CD4-positive, alpha-beta T cell treated with Interleukin-6 for 4 hours (primary cell): ENCODE results near the gene PALB2.
"Not testable (repeated sequence)": the region's sequence is repeated elsewhere in the genome, so short reads cannot be mapped to it uniquely, and the experiment has no call there.

ENCODE experiments used
- DNase-seq: peaks from one replicate; pipeline ENCODE4 v3.0.0-alpha.2; 2020; ENCODE audit warnings: mixed read lengths

Gene PALB2

DNA sequence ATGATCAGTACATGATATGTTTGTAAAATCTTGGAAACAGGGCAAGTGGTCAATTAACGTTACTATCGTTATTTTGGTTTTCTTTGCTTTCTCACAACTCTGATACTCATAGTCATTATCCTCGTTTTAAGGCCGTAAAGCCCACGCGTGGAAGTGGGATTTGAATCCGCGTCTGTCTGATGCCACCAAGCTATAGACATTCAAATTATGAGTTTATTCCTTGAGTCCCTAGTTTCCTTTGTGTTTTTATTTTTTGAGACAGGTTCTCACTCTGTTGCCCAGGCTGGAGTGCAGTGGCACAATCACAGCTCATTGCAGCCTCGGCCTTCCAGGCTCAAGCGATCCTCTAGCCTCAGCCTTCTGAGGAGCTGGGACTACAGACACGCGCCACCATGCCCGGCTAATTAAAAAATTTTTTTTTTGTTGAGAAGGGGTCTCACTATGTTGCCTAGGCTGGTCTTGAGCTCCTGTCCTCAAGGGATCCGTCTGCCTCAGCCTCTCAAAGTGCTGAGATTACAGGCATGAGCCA, 1.2 kb upstream of the PALB2 start:
- no peak for DNase-seq

DNA sequence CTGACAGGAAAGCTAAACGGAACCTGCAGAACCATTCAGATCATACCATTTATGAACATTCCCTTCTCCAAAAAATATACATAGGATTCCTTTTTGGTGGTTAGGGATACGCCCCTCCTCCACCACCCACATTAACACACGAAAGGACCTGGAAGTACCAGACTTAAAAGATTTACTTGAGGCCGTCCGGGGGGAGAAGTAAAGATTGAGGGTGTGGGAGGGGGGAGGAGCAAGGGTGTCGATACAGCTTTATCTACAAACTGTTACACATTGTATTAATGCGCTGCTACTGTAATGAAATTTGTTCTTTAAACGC, 537 bp downstream of the PALB2 start:
- peak; percentile 2 for DNase-seq

DNA sequence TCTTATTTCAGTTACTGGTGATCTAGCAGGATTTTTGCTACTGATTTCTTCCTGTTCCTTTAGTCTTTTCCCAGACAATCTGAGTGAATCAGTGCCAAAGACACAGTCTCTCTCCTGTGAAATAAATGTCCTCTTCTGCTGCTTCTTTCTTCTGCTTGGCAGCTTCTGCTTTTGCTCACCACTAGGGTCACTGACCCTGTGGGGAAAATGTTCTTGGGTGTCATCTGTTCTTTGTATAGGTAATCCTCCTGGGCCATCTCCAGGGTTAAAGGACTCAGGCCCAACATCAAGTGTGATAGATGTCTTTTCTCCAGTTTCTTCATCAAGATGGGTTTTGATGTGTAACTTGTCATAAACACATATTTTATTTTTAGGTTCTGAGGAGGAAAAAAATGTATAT, 5.2 kb downstream of the PALB2 start:
- no peak for DNase-seq

DNA sequence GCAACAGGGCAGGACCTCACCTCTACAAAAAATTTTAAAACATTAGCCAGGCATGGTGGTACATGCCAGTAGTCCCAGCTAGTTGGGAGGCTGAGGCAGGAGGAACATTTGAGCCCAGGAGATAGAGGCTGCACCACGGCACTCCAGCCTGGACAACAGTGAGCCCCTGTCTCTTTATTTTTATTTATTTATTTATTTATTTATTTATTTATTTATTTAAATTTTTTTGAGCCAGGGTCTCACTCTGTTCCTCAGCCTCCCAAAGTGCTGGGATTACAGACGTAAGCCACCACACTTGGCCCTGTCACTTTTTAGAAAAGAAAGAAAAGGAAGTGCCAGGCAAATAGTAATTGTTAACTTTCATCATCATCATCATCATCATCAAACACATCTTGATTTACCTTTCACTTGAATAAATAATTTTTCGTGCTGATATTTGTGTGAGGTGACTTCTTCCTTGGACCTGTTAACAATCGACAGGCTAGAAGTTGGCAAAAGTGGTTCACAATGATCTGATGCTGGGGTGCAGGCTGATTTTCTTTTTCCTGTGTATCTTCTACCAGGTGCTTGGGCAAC, 6.6 kb downstream of the PALB2 start:
- DNase-seq, result no peak

DNA sequence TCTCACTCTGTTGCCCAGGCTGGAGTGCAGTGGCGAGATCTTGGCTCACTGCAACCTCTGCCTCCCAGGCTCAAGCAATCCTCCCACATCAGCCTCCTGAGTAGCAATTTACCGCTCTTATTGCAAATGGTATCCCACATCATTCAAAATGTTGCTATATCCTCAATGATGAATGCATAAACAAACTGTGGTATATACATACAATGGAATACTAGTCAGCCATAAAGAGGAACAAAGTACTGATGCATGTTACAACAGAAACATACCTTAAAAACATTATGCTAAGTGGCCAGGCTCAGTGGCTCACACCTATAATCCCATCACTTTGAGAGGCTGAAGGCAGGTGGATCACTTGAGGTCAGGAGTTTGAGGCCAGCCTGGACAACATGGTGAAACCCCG, 9.2 kb downstream of the PALB2 start:
- not testable (repeated sequence) for DNase-seq

DNA sequence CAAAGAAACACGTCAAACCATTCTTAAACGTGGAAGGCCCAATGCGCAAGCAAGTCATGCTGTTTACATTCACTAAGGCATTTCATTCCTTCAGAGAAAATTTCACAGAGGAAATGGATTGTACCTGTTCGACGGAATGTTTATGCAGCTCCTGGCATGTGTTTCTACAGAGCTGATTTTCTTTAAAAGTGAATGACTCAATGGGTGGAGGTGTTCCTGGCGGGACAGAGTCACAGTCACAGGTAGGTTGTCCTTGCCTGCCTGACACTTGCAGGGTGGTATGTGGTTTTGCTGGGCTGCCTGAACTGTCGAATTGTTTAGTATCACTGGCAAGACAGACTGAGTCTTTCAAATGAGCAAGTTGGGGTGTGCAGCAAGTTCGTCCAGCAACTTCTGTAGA, 11.6 kb downstream of the PALB2 start:
- no peak for DNase-seq

DNA sequence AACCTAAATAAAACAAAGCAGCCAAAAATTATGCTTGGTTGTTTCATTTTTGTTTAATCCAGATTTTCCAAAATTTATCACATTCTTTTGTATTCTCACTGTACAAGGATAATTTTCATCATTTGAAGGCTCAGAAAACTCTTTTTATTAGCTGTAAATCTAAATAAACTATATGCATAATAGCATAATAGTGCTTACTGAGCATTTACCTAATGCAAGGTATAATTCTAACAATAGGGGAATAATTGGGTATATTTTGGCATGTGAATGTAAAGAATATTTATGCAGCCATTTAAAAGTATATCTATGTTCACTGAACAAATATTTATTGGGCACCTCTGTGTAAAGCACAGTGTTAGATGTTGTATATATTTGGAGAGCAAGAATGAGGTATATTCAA, 17.0 kb downstream of the PALB2 start:
- no peak for DNase-seq

DNA sequence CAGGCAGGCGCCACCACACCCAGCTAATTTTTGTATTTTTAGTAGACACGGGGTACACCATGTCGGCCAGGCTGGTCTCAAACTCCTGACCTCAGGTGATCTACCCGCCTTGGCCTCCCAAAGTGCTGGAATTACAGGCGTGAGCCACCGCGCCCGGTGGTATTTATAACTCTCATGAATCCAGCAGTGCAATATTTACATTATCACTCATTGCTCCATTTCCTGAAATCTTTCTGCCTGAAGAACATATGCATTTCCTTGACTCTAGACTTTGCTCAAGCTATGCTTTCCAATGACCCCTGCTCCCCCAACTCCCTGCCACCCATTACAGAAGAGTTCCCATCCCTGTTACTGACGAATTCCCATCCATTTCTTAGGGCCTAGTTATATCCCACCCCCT, 25.3 kb downstream of the PALB2 start:
- no peak for DNase-seq

DNA sequence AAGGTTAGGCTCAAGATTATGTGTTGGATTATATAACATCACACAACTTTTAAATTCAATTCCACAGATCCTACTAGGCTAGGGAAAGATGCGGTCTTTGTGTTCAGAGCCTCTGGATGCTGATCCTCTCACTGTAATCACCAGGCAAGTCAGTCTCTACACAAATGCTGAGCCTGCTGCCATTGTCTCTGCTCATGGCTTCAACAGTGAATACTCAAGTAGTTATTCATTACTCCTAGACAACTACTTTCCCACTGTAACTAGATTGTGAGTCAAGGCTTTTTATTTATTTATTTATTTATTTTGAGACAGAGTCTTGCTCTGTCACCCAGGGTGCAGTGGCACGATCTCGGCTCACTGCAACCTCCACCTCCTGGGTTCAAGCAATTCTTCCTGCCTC, 29.2 kb downstream of the PALB2 start:
- no peak for DNase-seq

DNA sequence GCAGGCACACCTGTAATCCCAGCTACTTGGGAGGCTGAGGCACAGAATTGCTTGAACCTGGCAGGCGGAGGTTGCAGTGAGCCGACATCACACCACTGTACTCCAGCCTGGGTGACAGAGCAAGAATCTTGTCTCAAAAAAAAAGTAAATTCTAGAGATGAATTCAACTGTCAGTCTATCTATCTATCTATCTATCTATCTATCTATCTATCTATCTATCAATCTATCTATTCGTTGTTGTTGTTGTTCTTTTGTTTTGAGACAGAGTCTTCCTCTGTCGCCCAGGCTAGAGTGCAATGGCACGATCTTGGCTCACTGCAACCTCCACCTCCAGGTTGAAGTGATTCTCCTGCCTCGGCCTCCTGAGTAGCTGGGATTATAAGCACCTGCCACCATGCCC, 30.2 kb downstream of the PALB2 start:
- DNase-seq, result not testable (repeated sequence)

DNA sequence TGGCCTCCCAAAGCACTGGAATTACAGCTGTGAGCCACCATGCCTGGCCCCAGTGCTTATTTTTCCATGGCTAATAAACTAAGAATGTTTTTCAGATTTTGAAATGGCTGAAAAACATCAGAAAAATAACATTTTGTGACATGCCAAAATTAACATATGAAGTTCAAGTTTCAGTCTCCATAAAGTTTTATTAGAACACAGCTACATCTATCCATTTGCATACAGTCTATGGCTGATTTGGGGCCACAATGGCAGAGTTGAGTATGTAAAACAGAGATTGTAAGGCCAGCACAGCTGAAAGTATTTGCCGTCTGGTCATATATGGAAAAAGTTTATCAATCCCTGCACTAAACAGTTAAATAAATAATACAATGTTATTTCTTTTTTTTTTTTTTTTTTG, 31.2 kb downstream of the PALB2 start:
- no peak for DNase-seq

DNA sequence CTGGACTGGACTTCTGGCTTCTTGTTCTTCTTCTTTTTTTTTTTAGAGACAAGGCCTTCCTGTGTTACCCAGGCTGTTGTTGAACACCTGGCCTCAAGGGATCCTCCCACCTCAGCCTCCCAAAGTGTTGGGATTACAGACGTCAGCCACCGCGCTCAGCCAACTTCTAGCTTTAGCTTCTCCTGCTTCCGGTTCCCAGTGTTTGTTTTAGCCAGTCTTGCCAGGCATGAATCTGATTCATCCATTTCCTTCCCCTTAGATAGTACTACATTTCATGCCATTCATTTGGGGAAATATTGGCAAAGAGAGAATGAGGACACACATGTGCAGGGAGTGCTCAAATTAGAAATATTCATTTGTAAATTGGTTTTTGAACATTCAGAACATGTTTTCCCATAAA, 32.9 kb downstream of the PALB2 start:
- DNase-seq, result no peak

DNA sequence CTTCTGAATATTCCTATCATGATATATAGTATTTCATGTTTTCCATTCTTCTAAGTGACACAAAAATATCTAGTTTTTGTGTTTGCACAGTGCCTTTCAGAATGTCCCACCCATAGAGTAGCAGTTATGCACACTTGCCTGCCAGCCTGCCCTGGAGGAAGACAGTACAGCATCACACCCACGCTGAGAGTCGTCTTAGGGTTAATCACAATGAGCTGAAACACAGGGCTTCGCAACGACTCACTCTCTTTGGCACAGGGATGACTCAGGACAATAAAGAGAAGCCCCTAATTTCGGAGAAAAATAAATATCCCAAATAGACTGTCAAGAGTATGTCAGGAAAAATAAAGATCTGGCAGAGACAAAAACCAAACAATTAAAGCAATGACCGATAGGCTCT, 33.4 kb downstream of the PALB2 start:
- no peak for DNase-seq

DNA sequence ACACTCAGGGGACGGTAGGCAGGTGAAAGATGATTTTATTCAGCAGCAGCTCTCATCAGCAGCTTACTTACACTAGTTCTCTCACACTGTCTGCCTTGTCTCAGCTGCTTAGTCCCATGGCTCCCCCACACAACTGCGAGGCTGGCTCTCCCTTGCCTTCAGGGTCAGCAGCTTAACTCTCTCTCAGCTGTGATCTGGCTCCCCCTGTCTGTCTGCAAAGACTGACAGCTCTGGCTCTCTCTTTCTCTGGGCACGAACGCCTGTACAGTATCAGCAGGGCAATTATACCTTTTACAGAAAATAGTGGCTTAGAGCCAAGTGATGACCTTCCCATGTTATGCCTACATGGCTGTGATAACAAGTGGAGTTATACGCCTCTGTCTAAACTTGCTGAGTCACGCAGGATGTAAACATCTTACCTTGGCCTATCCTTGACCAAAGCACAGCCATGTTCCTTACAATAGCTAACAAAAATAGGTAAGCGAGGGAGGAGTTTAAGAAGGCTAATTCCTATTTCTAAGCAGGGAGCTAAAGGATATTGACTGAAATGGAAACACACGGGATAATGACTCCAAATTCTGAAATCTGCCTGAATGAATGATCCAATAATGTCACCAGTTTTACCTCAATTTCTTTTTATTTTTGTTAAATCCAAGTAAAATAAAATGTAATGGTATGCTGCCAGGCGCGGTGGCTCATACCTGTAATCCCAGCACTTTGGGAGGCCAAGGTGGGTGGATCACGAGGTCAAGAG, 43.9 kb downstream of the PALB2 start:
- peak; percentile 16 for DNase-seq

DNA sequence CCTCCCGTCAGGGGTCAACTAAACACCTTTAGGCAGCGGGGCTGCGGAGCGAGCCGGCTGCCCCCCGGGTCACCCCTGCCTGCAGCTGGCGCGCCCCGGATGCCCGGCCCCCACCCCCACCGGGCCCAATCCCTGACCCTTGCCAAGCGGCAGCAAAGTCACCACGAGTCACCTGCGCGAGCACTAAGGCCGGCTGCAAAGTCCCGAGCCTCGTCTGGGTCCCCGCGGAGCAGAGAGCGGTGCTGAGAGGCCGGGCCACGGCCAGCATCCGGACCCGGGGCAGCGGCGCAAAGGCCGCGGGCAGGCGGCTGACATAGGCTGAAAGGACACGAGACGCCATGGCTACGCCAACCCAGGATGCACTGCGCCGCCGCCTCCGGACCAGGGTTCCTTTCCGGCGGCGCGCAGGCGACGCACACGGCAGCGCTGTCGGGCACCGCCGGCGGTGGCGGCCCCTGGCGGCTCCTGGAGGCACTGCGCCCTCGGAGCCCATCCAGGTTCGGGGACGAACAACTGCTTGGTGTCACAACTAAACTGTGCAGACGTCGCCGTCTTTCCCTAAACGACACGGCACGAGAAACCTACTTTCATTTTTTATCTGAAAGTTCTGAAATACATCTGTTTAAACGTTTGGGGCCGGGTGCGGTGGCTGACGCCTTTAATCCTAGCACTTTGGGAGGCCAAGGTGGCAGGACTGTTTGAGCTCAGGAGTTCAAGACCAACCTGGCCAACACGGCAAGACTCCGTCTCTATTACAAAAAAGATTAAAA, 45.0 kb downstream of the PALB2 start, which contains the start of gene NDUFAB1:
Gene NDUFAB1, minus strand, starts transcription at position 366 of the 770 bp plus-strand sequence. Its CDS starts 26 bp downstream, at position 340.
- peak; percentile 90 for DNase-seq

DNA sequence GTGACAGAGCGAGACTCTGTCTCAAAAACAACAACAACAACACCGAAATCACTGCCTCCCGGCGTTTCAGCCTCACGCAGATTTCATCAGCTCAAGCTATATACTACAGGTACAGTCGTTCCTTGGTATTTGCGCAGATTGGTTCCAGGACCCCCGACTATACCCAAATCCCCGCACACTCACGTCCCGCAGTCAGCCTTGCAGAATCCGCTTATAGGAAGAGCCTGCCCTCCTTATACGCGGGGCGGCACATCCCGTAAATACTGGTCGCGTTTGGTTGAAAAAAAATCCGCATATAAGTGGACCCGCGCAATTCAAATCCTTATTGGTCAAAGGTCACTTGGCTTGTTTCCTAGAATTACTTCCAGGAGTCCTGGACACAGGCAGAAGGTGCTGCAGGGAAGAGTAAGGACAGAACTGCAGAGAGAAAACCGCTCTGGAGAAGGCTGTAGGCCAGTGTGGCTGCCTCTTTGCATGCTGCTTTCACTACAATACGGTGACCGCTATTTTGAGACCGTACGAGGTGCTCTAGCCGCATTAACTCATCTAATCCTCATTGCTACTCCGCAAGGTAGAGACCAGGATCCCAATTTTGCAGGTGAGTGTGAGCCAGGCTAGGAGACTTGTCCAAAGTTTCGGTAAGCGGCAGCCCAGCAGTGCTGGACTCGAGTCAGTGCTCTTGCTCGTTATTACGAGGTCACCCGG, 45.7 kb downstream of the PALB2 start:
- no peak for DNase-seq

DNA sequence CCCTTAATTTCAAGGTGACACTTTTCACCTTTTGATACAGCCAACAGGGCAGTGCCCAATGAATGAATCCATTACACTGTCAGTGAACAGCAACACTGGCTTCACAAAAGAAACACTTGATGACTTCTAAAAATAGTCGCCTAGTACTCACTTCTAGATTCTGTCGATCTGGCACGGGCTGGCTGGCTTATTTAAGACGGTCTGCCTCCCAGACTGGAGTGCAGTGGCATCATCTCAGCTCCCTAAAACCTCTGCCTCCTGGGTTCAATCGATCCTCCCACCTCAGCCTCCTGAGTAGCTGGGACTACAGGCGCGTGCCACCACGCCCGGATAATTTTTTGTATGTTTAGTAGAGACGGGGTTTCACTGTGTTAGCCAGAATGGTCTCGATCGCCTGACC, 46.9 kb downstream of the PALB2 start:
- no peak for DNase-seq

DNA sequence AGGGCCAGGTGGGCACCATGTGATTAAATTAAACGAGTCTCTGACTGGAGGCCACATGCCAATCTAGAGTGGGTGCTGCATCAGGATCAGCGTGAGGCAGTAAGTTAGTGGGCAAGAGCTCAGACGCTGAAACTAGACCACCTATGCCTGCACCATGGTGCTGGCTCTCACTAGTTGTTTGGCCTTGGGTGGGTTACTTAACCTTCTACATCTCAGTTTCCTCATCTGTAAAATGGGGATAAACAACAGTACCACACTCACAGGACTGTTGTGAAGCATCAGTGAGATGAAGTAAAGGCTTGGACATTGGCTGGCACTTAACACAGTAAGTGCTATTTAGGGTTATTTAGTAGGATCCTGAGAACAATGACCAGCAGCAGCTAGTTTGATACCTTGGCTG, 50.9 kb downstream of the PALB2 start:
- no peak for DNase-seq

DNA sequence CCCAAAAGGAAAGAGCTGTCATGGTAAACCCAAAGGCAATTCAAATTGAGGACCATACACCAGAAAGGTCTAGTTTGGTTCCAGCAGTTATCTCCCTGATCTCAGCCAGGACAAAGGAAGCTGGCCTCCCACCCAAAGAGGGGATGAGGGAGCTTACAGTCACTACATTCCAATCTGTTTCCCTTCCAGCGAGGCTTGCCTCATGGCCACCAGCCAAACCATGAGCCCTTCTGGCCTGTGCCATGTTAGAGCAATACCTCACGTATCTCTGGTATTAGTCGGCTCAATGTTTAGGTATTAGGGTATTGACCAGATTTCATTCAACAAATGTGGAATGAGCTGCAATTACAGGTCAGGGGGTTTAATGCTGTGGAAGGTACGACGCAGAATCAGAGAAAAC, 53.4 kb downstream of the PALB2 start:
- DNase-seq, result no peak

DNA sequence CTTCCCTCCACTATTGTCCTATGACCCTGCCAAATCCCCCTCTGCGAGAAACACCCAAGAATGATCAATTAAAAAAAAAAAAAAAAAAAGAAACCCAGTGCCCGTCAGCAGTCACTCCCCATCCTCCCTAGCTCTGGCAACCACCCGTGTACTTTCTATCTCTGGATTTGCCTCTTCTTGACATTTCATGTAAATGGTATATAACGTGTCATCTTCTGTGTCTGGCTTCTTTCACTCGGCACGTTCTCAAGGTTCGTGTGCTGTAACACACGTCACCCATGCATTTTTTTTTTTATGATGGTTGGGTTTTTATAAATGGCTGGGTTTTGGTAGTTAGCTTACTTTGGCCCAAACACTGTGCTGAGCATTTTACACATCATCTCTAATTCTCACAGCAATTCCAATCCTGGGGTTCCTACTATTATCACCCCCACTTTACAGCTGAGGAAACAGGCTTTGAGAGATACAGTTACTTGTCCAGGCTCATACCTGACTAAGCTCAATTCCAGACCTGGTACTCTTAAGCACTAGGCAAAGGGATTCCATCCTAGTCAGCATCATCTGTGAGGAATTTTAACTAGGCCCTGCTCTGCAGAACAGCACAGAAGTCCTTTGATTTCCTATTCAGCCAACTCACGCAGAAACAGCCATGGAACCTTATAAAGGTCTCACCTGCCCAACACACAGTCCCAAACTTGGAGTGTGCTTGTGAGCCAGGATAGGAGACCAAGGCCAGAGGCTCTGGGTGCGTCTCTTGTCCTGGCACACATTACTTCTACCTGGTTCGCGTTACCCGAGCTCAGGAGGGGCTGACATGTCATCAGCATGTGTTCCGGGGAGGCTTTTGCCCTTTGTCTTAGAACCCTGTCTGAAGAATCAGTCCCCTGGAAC, 56.7 kb downstream of the PALB2 start:
- no peak for DNase-seq

DNA sequence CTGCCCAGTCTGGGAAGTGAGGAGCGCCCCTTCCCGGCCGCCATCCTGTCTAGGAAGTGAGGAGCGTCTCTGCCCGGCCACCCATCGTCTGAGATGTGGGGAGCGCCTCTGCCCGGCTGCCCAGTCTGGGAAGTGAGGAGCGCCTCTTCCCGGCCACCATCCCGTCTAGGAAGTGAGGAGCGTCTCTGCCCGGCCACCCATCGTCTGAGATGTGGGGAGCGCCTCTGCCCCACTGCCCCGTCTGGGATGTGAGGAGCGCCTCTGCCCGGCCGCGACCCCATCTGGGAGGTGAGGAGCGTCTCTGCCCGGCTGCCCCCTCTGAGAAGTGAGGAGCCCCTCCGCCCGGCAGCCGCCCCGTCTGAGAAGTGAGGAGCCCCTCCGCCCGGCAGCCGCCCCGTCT, 57.8 kb downstream of the PALB2 start:
- DNase-seq, result not testable (repeated sequence)

DNA sequence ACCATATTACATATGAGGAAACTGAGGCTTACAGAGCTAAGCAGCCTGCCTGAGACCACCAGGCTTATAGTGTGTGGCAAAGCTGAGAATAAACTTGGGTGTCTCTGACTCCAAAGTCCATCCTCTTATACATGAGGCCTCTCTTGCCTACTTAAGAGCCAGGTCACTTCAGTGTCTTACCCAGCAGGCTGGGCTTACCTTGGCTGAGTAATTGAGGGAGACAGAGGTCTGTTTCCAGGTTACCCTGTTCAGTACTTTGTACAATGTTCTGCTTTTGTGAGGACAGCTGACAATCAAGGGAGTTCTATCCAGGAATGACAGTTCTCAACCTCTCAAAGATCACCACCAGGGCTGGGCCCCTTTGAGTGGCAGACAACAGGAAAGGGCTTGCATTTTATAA, 59.3 kb downstream of the PALB2 start:
- DNase-seq, result no peak
